Measurements from ENCODE around the gene CUBN. TPM values are rescaled to one million over a fixed set of nuclear protein-coding genes. Genes with fewer than 3 reads are reported as not detected.

Gene CUBN
- total and polyA plus RNA-seq, 8 donors: under 0.01 to 16.3 (median 1.2) TPM

DNA sequence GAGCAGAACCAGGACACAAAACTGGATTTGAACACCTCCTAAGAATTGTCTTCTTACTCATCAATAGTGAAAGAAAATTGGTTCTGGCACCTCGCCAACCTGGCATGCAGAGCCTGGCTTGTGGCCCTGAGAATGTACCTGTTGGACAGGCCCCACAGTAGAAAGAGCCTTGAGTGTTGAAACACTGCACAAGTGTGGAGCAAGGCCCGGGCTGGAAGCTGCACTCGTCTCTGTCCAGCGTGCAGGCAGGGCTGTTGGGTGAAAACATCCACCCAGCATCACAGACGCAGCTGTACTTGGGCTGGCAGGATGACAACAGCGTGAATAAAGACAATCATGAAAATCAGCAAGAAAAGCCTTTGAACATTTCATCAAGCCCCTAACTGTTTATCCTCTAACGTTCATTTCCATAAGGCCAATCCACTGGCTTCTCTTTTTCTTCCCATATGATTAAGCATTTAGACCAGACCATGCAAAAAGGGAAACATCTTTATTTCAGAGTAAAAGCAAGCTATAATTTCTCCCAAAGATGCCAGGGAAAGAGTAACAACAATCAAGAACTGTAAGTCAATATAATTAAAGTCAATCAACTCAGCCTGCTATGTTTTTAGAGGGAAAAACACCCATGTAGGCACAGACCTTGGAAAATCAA is 15.6 kb downstream of the CUBN start:
- peak in 1 of 2 donors; percentile 55 for DNase-seq
- H3K4me3 ChIP-seq: no peak overlapping the region
- TF ChIP-seq POLR2AphosphoS5 (IDR thresholded peaks at IDR 0.05): no peak
- TF ChIP-seq, protein P1, sequence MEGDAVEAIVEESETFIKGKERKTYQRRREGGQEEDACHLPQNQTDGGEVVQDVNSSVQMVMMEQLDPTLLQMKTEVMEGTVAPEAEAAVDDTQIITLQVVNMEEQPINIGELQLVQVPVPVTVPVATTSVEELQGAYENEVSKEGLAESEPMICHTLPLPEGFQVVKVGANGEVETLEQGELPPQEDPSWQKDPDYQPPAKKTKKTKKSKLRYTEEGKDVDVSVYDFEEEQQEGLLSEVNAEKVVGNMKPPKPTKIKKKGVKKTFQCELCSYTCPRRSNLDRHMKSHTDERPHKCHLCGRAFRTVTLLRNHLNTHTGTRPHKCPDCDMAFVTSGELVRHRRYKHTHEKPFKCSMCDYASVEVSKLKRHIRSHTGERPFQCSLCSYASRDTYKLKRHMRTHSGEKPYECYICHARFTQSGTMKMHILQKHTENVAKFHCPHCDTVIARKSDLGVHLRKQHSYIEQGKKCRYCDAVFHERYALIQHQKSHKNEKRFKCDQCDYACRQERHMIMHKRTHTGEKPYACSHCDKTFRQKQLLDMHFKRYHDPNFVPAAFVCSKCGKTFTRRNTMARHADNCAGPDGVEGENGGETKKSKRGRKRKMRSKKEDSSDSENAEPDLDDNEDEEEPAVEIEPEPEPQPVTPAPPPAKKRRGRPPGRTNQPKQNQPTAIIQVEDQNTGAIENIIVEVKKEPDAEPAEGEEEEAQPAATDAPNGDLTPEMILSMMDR (IDR thresholded peaks at IDR 0.05): no peak
- no peak for TF ChIP-seq EP300 (IDR thresholded peaks at IDR 0.05)
- no peak for TF ChIP-seq POLR2A (IDR thresholded peaks at IDR 0.05)
- no peaks in the 10 kb centered on the region for H3K9me3 ChIP-seq
- no peak overlapping the region for H3K27ac ChIP-seq
- H3K4me1 ChIP-seq: no peaks in the 10 kb centered on the region
- H3K27me3 ChIP-seq: no peaks in the 10 kb centered on the region
- intact Hi-C loops (cut with DNase I; ENCODE audit: low total_unique reads): no loop called here
- no peaks in the 10 kb centered on the region for H3K36me3 ChIP-seq
- WGBS, 5 donors: 60 to 72% (median 68%) methylated on average over 5 to 7 of the region's 7 CpGs

DNA sequence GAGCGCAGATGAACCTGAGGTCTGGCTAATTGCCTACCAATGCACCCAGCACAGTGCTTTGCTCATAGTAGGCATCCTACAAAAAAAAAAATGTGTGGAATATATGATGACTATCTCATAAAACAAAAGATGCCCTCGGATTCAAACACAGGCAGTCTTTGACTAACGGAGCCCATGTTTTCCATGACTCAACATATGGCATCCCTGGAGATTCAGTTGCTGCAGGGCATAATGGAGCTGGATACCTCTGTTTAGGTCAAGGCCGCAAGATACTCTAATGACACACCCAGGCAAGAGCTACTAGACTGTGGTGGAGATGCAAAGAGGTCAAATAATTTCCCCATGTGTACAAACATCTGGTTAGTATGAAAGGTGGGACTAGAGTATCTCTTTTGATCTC is 16.3 kb downstream of the CUBN start:
- no peaks in the 10 kb centered on the region for H3K9me3 ChIP-seq
- WGBS, 5 donors: 90 to 99% (median 92%) methylated on average over 4 of the region's 4 CpGs

DNA sequence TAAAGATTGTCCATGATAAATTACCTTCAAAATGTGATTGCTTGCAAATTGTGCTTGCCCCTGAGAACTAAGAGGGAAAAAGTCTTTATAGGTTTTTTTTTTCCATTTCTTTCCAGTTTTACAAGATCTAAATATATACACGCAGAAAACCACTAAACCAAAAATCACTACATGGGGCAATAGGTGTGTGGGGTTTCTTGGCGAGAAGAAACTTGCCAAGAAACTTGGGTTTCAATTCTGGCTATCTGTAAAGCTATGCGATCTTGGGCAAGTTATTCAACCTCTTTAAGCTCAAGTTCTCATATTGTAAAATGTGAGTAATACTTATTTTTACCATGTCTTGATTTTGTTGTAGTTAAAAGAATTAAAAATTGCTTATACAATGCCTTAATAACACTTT is 17.0 kb downstream of the CUBN start:
- intact Hi-C loops (cut with DNase I; ENCODE audit: low total_unique reads): no loop called here

More for the DNA sequence above, 16.3 kb downstream of the CUBN start:
- no peaks in the 10 kb centered on the region for H3K27me3 ChIP-seq
- H3K36me3 ChIP-seq: no peaks in the 10 kb centered on the region
- H3K4me1 ChIP-seq: no peaks in the 10 kb centered on the region
- H3K27ac ChIP-seq: no peak overlapping the region
- no peak for DNase-seq
- TF ChIP-seq POLR2AphosphoS5 (IDR thresholded peaks at IDR 0.05) (no peak), POLR2A (IDR thresholded peaks at IDR 0.05) (no peak), EP300 (IDR thresholded peaks at IDR 0.05) (no peak)
- TF ChIP-seq, protein P1 (IDR thresholded peaks at IDR 0.05): no peak
- intact Hi-C loops (cut with DNase I; ENCODE audit: low total_unique reads): no loop called here
- no peak overlapping the region for H3K4me3 ChIP-seq

DNA sequence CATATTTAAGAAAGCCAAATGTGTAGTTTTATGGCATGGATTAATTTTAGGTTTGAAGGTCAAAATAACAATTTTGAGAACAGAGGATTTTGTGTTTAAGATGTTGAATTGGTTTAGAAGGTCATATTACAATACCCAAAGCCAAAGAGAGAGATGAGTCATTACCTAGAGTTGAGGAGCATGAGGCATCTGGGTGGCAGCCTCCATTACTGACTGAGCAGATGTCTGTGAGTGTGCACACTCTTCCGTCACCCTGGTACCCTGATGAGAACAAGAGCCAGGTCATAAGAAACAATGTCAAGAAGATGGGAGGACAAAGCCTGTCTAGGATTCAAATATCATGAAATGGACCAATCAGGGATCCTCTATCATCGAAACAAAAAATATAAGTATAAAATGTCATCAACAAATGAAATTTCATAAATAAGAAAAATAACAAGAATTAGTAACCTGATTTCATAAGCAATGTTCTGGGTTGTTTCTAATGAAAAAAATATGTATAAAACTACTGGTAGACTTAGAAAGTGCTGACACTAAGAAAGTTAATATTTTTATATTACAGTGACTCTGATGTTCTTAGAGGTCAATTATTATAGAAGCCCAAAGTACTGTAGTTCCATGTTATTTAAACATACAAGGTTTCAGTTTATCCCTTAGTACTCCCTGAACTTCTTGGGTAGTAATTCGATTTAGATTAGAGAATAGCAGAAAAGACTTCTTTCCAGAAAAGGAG is 20.0 kb downstream of the CUBN start:
- no peaks in the 10 kb centered on the region for H3K27me3 ChIP-seq
- H3K36me3 ChIP-seq: no peaks in the 10 kb centered on the region
- no peak overlapping the region for H3K4me3 ChIP-seq
- no peak overlapping the region for H3K27ac ChIP-seq
- TF ChIP-seq, protein P1 (IDR thresholded peaks at IDR 0.05): no peak
- TF ChIP-seq POLR2AphosphoS5 (IDR thresholded peaks at IDR 0.05) (no peak), POLR2A (IDR thresholded peaks at IDR 0.05) (no peak), EP300 (IDR thresholded peaks at IDR 0.05) (no peak)
- no peak for DNase-seq
- H3K4me1 ChIP-seq: no peaks in the 10 kb centered on the region
- no peaks in the 10 kb centered on the region for H3K9me3 ChIP-seq
- WGBS, 5 donors: 88 to 93% (median 92%) methylated on average over 3 of the region's 3 CpGs
- intact Hi-C loops (cut with DNase I; ENCODE audit: low total_unique reads): no loop called here

More for the DNA sequence above, 17.0 kb downstream of the CUBN start:
- no peaks in the 10 kb centered on the region for H3K4me1 ChIP-seq
- no peaks in the 10 kb centered on the region for H3K36me3 ChIP-seq
- no peak overlapping the region for H3K4me3 ChIP-seq
- H3K27ac ChIP-seq: no peak overlapping the region
- no peaks in the 10 kb centered on the region for H3K9me3 ChIP-seq
- DNase-seq: no peak
- WGBS, 5 donors: 61 to 74% (median 63%) methylated on average over 3 of the region's 3 CpGs
- no peaks in the 10 kb centered on the region for H3K27me3 ChIP-seq
- TF ChIP-seq POLR2A (IDR thresholded peaks at IDR 0.05) (no peak), EP300 (IDR thresholded peaks at IDR 0.05) (no peak), POLR2AphosphoS5 (IDR thresholded peaks at IDR 0.05) (no peak)
- TF ChIP-seq, protein P1 (IDR thresholded peaks at IDR 0.05): no peak
